GM19035 (cell line): ENCODE measurements around the gene KAT6B.
"Not testable (repeated sequence)": the region's sequence is repeated elsewhere in the genome, so short reads cannot be mapped to it uniquely, and the experiment has no call there.

Experiments used
- ATAC-seq: cut with Tn5 transposase; IDR thresholded peaks from one replicate; pipeline ENCODE4 v1.9.1; 2021; ENCODE audit not compliant: unreplicated experiment

The KAT6B gene

GRCh38 chr10:74826142-74827044 lies at the start of gene KAT6B:
Gene KAT6B (plus strand): TSS chr10:74826600. CDS start chr10:74842858, 16,258 bp downstream.
- peak; percentile 87 for ATAC-seq

GRCh38 chr10:74778436-74779094 lies 47.8 kb upstream of the KAT6B start:
- no peak for ATAC-seq

- ATAC-seq: not testable (repeated sequence)
Measured at GRCh38 chr10:74781870-74782269, 44.5 kb upstream of the KAT6B start.

GRCh38 chr10:74784462-74784861 lies 41.9 kb upstream of the KAT6B start:
- ATAC-seq: no peak

GRCh38 chr10:74786126-74786525 lies 40.3 kb upstream of the KAT6B start:
- no peak for ATAC-seq

GRCh38 chr10:74787457-74787856 lies 38.9 kb upstream of the KAT6B start:
- ATAC-seq: no peak

- not testable (repeated sequence) for ATAC-seq
Measured at GRCh38 chr10:74791979-74792378, 34.4 kb upstream of the KAT6B start.

GRCh38 chr10:74792726-74793125 lies 33.7 kb upstream of the KAT6B start:
- no peak for ATAC-seq

GRCh38 chr10:74793240-74793639 lies 33.2 kb upstream of the KAT6B start:
- not testable (repeated sequence) for ATAC-seq

GRCh38 chr10:74794531-74794930 lies 31.9 kb upstream of the KAT6B start:
- ATAC-seq: no peak

- ATAC-seq: no peak
Measured at GRCh38 chr10:74797550-74797949, 28.9 kb upstream of the KAT6B start.

GRCh38 chr10:74799721-74800221 lies 26.6 kb upstream of the KAT6B start:
- no peak for ATAC-seq

- no peak for ATAC-seq
Measured at GRCh38 chr10:74801447-74801846, 25.0 kb upstream of the KAT6B start.

- no peak for ATAC-seq
Measured at GRCh38 chr10:74808501-74808900, 17.9 kb upstream of the KAT6B start.

GRCh38 chr10:74810087-74810486 lies 16.3 kb upstream of the KAT6B start:
- no peak for ATAC-seq

GRCh38 chr10:74813381-74814259 lies 12.8 kb upstream of the KAT6B start:
- ATAC-seq: no peak

GRCh38 chr10:74814797-74815196 lies 11.6 kb upstream of the KAT6B start:
- ATAC-seq: no peak

- ATAC-seq: no peak
Measured at GRCh38 chr10:74816824-74817498, 9.4 kb upstream of the KAT6B start.

- no peak for ATAC-seq
Measured at GRCh38 chr10:74821501-74821900, 4.9 kb upstream of the KAT6B start.

GRCh38 chr10:74822101-74822500 lies 4.3 kb upstream of the KAT6B start:
- no peak for ATAC-seq
